NCI-H1930 (cell line): ENCODE measurements around the gene FAM3D.
A peak's percentile ranks its signal among the peaks of the same experiment; 100 is the strongest.
"Not testable (repeated sequence)": the region's sequence is repeated elsewhere in the genome, so short reads cannot be mapped to it uniquely, and the experiment has no call there.

Experiments
- DNase-seq, 2 experiments: peaks; one replicate each; lab custom pipeline; 2025; lab: John Stamatoyannopoulos, UW

Gene FAM3D

GRCh38 chr3:58666683-58667082, at the start of gene FAM3D:
Gene FAM3D (minus strand): TSS chr3:58666774. CDS start chr3:58655563, 11,211 bp downstream.
- DNase-seq, result no peak

GRCh38 chr3:58713715-58714401, 47.3 kb upstream of the FAM3D start:
- no peak for DNase-seq

GRCh38 chr3:58711871-58712270, 45.3 kb upstream of the FAM3D start:
- DNase-seq, result no peak

- not testable (repeated sequence) for DNase-seq
These were observed 42.4 kb upstream of the FAM3D start for GRCh38 chr3:58708983-58709382.

GRCh38 chr3:58708116-58708791, 41.7 kb upstream of the FAM3D start:
- DNase-seq, result no peak

GRCh38 chr3:58707390-58707930, 40.9 kb upstream of the FAM3D start:
- DNase-seq, result no peak

GRCh38 chr3:58706395-58707167, 40.0 kb upstream of the FAM3D start:
- DNase-seq, result no peak

- no peak for DNase-seq
These were observed 38.2 kb upstream of the FAM3D start for GRCh38 chr3:58704745-58705144.

GRCh38 chr3:58704304-58704703, 37.7 kb upstream of the FAM3D start:
- DNase-seq, result not testable (repeated sequence)

GRCh38 chr3:58698246-58698645, 31.7 kb upstream of the FAM3D start:
- no peak for DNase-seq

GRCh38 chr3:58697561-58697960, 31.0 kb upstream of the FAM3D start:
- DNase-seq, result no peak

GRCh38 chr3:58696813-58697212, 30.2 kb upstream of the FAM3D start:
- not testable (repeated sequence) for DNase-seq

GRCh38 chr3:58696093-58696492, 29.5 kb upstream of the FAM3D start:
- no peak for DNase-seq

GRCh38 chr3:58695284-58695683, 28.7 kb upstream of the FAM3D start:
- not testable (repeated sequence) for DNase-seq

GRCh38 chr3:58693940-58694850, 27.6 kb upstream of the FAM3D start:
- no peak for DNase-seq

- DNase-seq, result no peak
These were observed 25.9 kb upstream of the FAM3D start for GRCh38 chr3:58692484-58692883.

GRCh38 chr3:58691997-58692396, 25.4 kb upstream of the FAM3D start:
- peak in 1 of 2 experiments; percentile 5 for DNase-seq

- DNase-seq, result no peak
These were observed 23.9 kb upstream of the FAM3D start for GRCh38 chr3:58690490-58690889.

- no peak for DNase-seq
These were observed 22.0 kb upstream of the FAM3D start for GRCh38 chr3:58688574-58688973.

- no peak for DNase-seq
These were observed 20.3 kb upstream of the FAM3D start for GRCh38 chr3:58686847-58687246.

GRCh38 chr3:58685641-58686040, 19.1 kb upstream of the FAM3D start:
- no peak for DNase-seq
